GM12891 (cell line): ENCODE data around the gene JCAD.

Experiments
- POLR2A ChIP-seq: IDR thresholded peaks from 2 replicates; pipeline ENCODE4 v1.6.1; 2011; ENCODE audit warnings: low read depth, low read length, control low read depth
- SPI1 ChIP-seq: IDR thresholded peaks from 2 replicates; pipeline ENCODE4 v1.6.1; 2011; ENCODE audit warnings: low read depth, low read length, control low read depth

GRCh38 chr10:30039988-30040387 is 19.4 kb downstream of the JCAD start:
- TF ChIP-seq POLR2A (no peak), SPI1 (no peak)
